Adrenal gland (tissue), 12 donors: ENCODE results near the gene CCDC92B. TPM values are rescaled to one million over a fixed set of nuclear protein-coding genes. Genes with fewer than 3 reads are reported as not detected.
"Not testable (repeated sequence)": the region's sequence is repeated elsewhere in the genome, so short reads cannot be mapped to it uniquely, and the experiment has no call there.

Experiments
- DNase-seq, 7 donors: peaks; one replicate each; pipeline ENCODE4 v3.0.0-alpha.2; 2019 to 2020
- H3K27ac ChIP-seq, 5 donors: fragments of 200-600 bp; sonication (generic) in 4 of 5; 1 replicate in 3 of 5; 2 replicates in 2 of 5; pipeline versions ENCODE4 v1.5.1 to v1.8.0; 2016 to 2020; ENCODE audit warnings: mild to moderate bottlenecking in 1 of 5
- H3K27me3 ChIP-seq: fragments of 200-600 bp; 2 replicates; pipeline ENCODE4 v1.8.0; 2021
- H3K36me3 ChIP-seq, 2 donors: fragments of 200-600 bp; replicated peaks in 1 of 2; 1 replicate in 1 of 2; 2 replicates in 1 of 2; pipeline versions ENCODE4 v1.5.1 to v1.8.0; 2018 to 2022
- H3K4me1 ChIP-seq, 2 donors: fragments of 200-600 bp; replicated peaks in 1 of 2; 1 replicate in 1 of 2; 2 replicates in 1 of 2; pipeline versions ENCODE4 v1.5.1 to v1.8.0; 2018 to 2021
- H3K4me3 ChIP-seq, 4 donors: fragments of 200-600 bp; sonication (generic) in 3 of 4; one replicate each; pipeline ENCODE4 v1.5.1; 2016 to 2018
- H3K9me3 ChIP-seq, 3 donors: fragments of 200-600 bp; sonication (generic) in 1 of 3; replicated peaks in 1 of 3; 1 replicate in 2 of 3; 2 replicates in 1 of 3; pipeline versions ENCODE4 v1.5.1 to v1.8.0; 2016 to 2021
- POLR2A ChIP-seq, 2 donors: fragments of 450-650 bp; IDR thresholded peaks; one replicate each; pipeline ENCODE4 v1.6.1; 2017; ENCODE audit warnings: antibody characterized with exemption in 2 of 2, mild to moderate bottlenecking in 2 of 2, moderate library complexity in 1 of 2
- WGBS, 4 donors: extraction: QIAGEN DNeasy Blood & Tissue Kit in 2 of 4; methylation state at CpG; one replicate each; pipeline versions ENCODE4 v1.1.5 to v1.1.7; 2013 to 2017; 5-methylcytosine and 5-hydroxymethylcytosine counted together
- intact Hi-C, 2 donors: fragments of 100-400 bp; cut with DNase I; formaldehyde crosslinking; loops; one replicate each; pipeline versions ENCODE4 v1.14.1 to v1.15.0; 2022 to 2023
- microRNA counts, 2 donors: library from miRNA; unstranded; fragments of <30 nt; microRNA quantifications; one replicate each; lab custom pipeline; 2016
- microRNA-seq, 3 donors: library from miRNA; unstranded; fragments of <30 nt; microRNA quantifications; one replicate each; pipeline ENCODE4, GENCODE V29; 2017 to 2020
- polyA plus RNA-seq, 3 donors: library from polyadenylated mRNA; stranded (reverse); fragments of 200-250 nt in 2 of 3; fragments of 350-450 nt in 1 of 3; fragmentation: Illumina TruSeq in 1 of 3; extraction: RNeasy Lipid Tissue Mini Kit (QIAGEN cat#74804) in 1 of 3; gene quantifications; one replicate each; pipeline ENCODE4 v1.2.3, GENCODE V29; 2013 to 2014
- small RNA-seq, 2 donors: library from RNA; depleted of rRNA; stranded (forward); fragments of <200 nt; gene quantifications; one replicate each; pipeline ENCODE3, GENCODE V24; 2016
- total RNA-seq, 9 donors: library from RNA; depleted of rRNA in 4 of 9; stranded (reverse); fragments of >200 nt in 4 of 9; fragments of 120-200 nt in 1 of 9; fragmentation: NEBNext Ultra II Directional in 1 of 9; extraction: Animal tissue kit (Norgen Biotek cat#: 25700) in 1 of 9; gene quantifications; one replicate each; pipeline versions ENCODE4 v1.1.0 to v1.2.4, GENCODE V29; 2013 to 2023
- TF ChIP-seq, protein P1 (sequence below), 6 experiments: fragments of 450-650 bp in 4 of 6; fragments of 200-600 bp in 2 of 6; sonication (generic) in 1 of 6; IDR thresholded peaks; 1 replicate in 5 of 6; 2 replicates in 1 of 6; pipeline versions ENCODE4 v1.5.1 to v1.8.0; 2016 to 2021; ENCODE audit warnings: antibody characterized with exemption in 6 of 6, mild to moderate bottlenecking in 2 of 6, moderate library complexity in 1 of 6
- donor health status: healthy with polysubstance abuse.
- donor health status: Bipolar disorder and iron deficiency.
- donor health status: DM: yes; HTN: yes; CAD: no.
- donor health status: DM: no; HTN: no; CAD: no.
- donor health status: DM: no; HTN: no; CAD: no.
- donor health status: DM: yes; HTN: yes; CAD: no.

The CCDC92B gene
- total and polyA plus RNA-seq, 12 donors = 0.10 to 4.7 (median 0.55) TPM; not detected in 3

DNA sequence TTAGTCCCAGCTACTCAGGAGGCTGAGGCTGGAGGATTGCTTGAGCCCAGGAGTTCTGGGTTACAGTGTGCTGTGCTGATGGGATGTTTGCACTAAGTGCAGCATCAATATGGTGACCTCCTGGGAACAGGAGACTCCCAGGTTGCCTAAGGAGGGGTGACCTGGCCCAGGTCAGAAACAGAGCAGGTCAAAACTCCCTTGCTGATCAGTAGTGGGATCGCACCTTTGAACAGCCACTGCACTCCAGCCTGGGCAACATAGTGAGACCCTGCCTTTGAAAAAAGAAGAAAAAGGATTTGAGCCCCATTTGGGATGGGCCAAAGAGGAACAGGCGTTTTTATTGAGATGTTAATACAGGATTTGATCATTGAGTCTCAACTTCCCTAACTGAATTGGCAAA, 68.5 kb downstream of the CCDC92B start:
- Histone ChIP-seq H3K4me1 (peaks cover 0 to under 1% of the 10 kb centered on the region in 2 donors), H3K36me3 (peaks cover 0 to 77% of the 10 kb centered on the region in 2 donors), H3K27ac (no peak overlapping the region), H3K9me3 (no peaks in the 10 kb centered on the region), H3K4me3 (no peak overlapping the region), H3K27me3 (no peaks in the 10 kb centered on the region)
- no peak for DNase-seq
- no peak for TF ChIP-seq POLR2A (IDR thresholded peaks at IDR 0.05)
- TF ChIP-seq, protein P1, sequence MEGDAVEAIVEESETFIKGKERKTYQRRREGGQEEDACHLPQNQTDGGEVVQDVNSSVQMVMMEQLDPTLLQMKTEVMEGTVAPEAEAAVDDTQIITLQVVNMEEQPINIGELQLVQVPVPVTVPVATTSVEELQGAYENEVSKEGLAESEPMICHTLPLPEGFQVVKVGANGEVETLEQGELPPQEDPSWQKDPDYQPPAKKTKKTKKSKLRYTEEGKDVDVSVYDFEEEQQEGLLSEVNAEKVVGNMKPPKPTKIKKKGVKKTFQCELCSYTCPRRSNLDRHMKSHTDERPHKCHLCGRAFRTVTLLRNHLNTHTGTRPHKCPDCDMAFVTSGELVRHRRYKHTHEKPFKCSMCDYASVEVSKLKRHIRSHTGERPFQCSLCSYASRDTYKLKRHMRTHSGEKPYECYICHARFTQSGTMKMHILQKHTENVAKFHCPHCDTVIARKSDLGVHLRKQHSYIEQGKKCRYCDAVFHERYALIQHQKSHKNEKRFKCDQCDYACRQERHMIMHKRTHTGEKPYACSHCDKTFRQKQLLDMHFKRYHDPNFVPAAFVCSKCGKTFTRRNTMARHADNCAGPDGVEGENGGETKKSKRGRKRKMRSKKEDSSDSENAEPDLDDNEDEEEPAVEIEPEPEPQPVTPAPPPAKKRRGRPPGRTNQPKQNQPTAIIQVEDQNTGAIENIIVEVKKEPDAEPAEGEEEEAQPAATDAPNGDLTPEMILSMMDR (IDR thresholded peaks at IDR 0.05) = no peak
- intact Hi-C loops = no loop called here
- 95 to 99% (median 97%) methylated on average over 2 of the region's 2 CpGs for WGBS, 4 donors

DNA sequence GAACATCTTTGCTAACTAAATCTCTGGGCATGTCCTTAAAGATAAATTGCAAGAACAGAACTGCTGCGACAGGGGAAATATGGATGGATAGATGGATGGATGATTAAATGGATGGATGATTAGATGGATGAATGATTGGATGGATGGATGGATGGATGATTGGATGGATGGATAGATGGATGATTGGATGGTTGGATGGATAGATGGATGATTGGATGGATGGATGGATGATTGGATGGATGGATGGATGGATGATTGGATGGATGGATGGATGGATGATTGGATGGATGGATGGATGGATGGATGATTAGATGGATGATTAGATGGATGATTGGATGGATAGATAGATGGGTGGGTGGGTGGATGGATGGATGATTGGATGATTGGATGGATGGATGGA, 70.2 kb downstream of the CCDC92B start:
- peaks cover 0 to 83% of the 10 kb centered on the region in 2 donors for H3K36me3 ChIP-seq
- H3K27me3 ChIP-seq, H3K9me3 ChIP-seq, H3K4me1 ChIP-seq, intact Hi-C loops, H3K27ac ChIP-seq, H3K4me3 ChIP-seq, DNase-seq: not testable (repeated sequence)
- 96 to 100% (median 97%) methylated on average over 1 of the region's 1 CpG for WGBS, 4 donors

MicroRNAs encoded within 50 kb of the gene (microRNA counts, 767-probe panel; counts per million panel counts)
- microRNA hsa-miR-1253 (lab: Ali Mortazavi, UCI) = 0 counts per million in 2 donors

Small RNA genes lying within 50 kb of the gene (microRNA-seq; reads per million reads assigned to microRNA genes)
- 0 reads per million in 3 donors for gene MIR1253
- gene MIR6776 = 0 to 0.38 (median 0.28) reads per million in 3 donors

Small RNA genes lying within 50 kb of the gene (small RNA-seq; reads per million reads assigned to genes)
- gene MIR1253 = 0 reads per million in 2 donors
- 0 reads per million in 2 donors for gene MIR6776
- gene RN7SL608P = 0 reads per million in 2 donors
- 0 reads per million in 2 donors for gene hsa-mir-1253

Other genes starting within 250 kb of the CCDC92B start
- 10 to 100 TPM; 15.3 to 94.7 (median 32.6) TPM for gene METTL16, start 237.8 kb downstream of the CCDC92B start, total RNA-seq
- 10 to 100 TPM; 27.2 to 36.2 (median 33.9) TPM for gene METTL16, start 237.8 kb downstream of the CCDC92B start, polyA plus RNA-seq
- 100 to 1,000 TPM in 4 of 9 donors, 10 to 100 TPM in 5; 61.7 to 166 (median 99.1) TPM for gene PAFAH1B1, start 156.0 kb downstream of the CCDC92B start, total RNA-seq
- gene PAFAH1B1, start 156.0 kb downstream of the CCDC92B start, polyA plus RNA-seq = 100 to 1,000 TPM in 1 of 3 donors, 10 to 100 TPM in 2; 42.4 to 135 (median 50.8) TPM
- 100 to 1,000 TPM in 8 of 9 donors, 10 to 100 TPM in 1; 28.0 to 191 (median 127) TPM for gene CLUH, start 37.9 kb downstream of the CCDC92B start, total RNA-seq
- gene CLUH, start 37.9 kb downstream of the CCDC92B start, polyA plus RNA-seq = 100 to 1,000 TPM in 2 of 3 donors, 10 to 100 TPM in 1; 57.6 to 118 (median 109) TPM
- 10 to 100 TPM in 1 of 9 donors, 1 to 10 TPM in 8; 4.2 to 20.4 (median 6.6) TPM for gene RAP1GAP2, start 46.8 kb upstream of the CCDC92B start, total RNA-seq
- gene RAP1GAP2, start 46.8 kb upstream of the CCDC92B start, polyA plus RNA-seq = 10 to 100 TPM in 2 of 3 donors, 1 to 10 TPM in 1; 5.4 to 15.5 (median 15.1) TPM